Activated naive CD8-positive, alpha-beta T cell treated with anti-CD3 and anti-CD28 coated beads, Interleukin-2, amount 50 U/mL, for 16 hours (primary cell): ENCODE measurements around the gene KNOP1.

Source experiments
- DNase-seq: peaks from one replicate; pipeline ENCODE4 v3.0.0-alpha.2; 2020; ENCODE audit warnings: low read depth, low spot score

KNOP1 gene

DNA sequence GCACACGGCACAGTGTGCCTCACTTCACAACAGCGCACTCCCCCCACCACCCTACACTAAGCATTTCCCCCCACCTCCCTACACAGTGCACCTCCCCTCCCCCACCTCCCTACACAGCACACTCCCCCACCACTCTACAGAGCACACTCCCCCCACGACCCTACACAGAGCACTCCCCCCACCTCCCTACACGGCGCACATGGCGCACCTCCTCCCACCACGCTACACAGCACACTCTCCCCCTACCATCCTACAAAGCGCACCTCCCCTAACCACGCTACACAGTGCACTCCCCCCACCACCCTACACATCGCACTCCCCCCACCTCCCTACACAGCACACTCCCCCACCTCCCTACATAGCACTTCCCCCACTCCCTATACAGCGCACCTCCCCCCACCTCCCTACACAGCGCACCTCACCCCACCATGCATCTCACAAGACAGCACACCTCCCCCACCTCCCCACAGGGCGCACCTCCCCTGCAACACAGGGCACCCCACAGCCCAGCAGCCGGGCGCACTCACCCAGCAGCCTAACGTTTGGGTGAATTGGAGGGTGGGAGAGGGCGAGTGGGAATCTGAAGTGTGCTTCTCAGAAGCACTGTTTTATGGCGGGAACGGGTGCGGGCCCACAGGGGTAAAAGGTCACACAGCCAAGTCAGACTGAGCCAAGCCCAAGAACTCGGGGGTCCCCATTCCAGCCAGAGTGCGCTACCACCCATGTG lies 10.3 kb downstream of the KNOP1 start:
- DNase-seq: no peak

DNA sequence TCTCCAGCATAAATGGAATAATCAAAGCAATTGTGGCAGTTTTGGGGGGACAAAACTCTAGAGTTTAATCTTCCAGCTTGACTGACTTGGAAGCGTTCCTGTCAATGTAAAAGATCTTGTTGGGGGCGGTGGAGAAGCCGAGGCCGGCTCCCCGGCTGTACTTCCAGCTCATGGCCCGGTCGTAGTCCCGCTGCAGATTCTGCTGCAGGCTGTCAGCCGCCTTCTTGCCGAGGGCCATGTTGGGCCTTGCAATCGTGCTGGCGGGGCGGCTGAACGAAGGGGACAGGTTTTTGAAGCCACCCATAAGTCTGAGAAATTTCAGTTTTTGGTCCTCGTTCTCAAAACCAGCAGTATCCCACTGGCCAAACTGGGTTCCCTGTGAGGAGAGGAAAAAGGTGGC lies 11.2 kb downstream of the KNOP1 start:
- no peak for DNase-seq

DNA sequence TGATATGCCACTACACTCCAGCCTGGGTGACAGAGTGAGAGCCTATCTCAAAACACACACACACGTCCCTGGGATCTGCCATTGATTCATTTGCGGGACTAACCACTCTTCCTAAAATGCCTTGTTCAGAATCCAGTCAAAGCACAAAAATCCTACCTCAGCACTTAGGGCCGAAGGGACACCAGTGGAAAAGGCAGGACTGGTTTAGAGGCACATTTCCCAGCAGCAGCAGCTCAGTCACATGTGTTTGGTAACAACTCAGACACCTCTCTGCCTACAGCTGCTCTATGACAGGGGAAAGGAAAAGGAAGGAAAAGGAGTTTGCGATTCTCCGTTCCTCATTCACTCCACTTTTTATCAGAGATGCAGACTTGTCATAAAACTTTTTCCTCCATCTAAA lies 12.2 kb downstream of the KNOP1 start:
- DNase-seq: no peak

DNA sequence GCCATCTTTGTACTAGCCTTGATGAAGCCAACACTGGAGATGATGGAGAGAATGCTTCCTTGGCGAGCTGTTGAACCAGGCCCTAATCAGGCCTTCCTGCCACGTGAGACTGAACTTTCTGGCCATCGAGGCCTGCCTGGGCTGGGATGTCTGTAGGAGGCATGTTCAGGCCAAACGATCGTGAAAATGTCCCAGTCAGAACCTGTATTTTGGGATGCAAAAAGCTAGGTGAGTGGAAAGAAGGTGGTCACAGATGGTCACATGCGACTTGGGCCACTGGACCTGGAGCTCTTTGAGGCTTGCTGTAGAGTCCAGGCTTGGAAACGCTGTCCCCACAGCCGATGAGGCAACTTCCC lies 12.9 kb downstream of the KNOP1 start:
- no peak for DNase-seq

DNA sequence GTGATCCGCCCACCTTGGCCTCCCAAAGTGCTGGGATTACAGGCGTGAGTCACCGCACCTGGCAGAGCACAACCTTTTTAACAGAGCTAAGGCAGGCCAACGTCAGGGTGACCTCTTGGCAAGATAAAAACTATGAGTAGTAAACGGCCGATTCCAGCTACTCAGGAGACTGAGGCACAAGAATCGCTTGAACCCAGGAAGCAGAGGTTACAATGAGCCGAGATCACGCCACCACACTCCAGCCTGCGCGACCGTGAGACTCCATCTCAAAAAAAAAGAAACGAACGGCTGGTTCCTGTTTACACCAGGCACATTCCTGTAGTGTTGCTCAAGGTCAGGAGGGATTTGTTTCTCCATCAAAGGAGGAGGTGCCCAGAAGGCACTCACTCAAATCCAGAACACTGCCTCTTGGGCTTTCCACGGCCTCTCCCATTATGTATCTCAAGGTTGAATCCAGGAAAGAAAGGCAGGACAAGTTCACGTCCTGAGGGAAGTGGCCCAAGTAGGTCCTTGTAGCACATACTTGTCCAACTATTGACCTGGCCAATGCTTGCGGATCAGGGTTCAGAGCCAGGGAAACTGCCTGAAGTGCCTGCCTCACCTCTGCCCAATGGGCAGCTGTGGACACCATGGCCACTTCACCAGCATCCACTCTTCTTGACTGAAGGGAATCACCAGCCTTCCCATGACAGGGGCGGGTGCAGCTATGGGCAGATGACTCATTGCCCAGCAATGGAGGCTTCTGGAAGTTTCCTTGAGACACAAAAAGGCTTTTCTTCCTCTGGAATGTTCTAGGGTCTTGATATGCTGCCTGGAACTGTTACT lies 13.5 kb downstream of the KNOP1 start:
- DNase-seq: no peak

DNA sequence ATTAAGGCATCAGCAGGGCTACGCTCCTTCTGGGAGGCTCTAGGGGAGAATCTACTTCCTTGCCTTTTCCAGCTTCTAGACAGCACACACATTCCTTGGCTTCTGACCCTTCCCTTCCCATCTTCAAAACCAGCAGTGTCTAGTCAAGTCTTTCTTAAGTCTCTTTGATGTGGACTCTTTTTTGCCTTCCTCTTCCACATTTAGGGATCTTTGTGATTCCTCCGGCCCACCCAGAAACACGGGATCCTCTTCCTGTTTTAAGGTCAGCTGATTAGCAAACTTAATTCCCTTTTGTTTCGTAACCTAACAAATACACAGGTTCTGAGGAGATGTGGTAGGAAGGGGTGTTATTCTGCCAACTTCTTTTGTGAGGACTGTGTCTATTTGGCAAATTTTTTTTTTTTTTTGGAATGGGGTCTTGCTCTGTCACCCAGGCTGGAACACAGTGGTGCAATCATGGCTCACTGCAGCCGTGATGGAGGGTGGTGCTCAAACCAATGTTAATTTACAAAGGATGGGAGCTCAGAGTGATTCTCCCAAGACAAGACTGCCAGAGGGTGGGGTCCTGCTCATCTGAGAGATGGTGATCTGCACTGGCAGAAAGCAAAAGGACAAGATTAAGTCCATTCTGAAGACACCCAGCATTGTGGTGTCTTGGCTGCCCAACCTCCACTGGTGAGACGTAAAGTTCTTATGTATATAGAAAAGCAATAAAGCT lies 14.7 kb downstream of the KNOP1 start:
- DNase-seq: no peak

DNA sequence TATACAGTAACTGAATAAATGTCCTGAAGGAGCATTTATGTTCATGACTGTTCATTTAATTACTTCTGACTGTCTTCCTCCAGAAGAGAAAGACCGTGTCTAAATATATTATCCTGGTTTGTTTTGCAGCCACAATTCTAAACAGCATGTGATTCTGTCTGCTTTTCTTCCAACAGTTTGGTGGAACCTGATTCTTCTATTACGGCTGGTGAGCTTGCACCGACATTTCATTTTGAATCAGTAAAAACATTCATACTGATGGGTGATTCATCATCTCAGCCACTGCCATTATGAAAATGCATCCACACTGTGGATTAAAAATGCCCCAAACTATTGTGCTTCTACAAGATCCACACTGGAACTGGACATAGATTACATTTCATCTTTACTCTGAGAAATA lies 16.9 kb downstream of the KNOP1 start:
- no peak for DNase-seq

DNA sequence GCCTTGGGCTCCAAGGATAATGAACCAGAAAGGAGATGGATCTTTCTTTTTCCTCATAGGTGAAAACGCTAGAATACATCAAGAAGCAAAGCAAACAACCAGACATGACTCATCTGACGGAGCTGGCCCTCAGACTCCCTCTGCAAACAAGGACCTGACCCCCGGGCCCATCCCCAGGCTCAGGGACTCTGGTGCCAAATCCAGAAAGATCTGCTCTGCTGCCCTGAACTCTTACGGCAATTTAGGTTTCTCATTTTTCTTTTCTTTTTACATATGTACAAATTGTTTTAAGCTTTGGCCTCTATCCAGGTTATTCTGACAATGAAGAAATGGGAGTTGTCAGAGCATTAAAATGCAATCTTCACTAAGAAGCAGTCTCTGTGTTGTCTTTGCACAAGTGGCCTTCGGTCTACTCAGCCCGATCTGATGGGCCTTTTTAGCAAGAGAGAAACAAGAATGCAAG lies 17.7 kb downstream of the KNOP1 start:
- no peak for DNase-seq

DNA sequence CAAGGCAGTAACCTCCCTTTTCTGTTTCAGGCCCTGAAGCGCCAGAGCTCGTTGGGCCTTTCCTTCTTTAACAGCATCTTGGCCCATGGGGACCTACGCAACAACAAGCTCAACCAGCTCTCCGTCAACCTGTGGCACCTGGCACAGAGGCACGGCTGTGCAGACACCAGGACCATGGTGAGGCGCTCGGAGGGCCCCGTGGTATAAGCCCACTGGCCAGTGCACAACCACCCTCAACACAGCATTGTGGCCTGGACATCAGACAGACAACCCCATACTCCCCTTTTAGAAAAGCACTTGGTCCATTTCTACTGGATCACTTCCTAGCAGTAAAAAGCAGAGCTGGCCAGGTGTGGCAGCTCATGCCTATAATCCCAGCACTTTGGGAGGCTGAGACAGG lies 18.6 kb downstream of the KNOP1 start:
- no peak for DNase-seq

DNA sequence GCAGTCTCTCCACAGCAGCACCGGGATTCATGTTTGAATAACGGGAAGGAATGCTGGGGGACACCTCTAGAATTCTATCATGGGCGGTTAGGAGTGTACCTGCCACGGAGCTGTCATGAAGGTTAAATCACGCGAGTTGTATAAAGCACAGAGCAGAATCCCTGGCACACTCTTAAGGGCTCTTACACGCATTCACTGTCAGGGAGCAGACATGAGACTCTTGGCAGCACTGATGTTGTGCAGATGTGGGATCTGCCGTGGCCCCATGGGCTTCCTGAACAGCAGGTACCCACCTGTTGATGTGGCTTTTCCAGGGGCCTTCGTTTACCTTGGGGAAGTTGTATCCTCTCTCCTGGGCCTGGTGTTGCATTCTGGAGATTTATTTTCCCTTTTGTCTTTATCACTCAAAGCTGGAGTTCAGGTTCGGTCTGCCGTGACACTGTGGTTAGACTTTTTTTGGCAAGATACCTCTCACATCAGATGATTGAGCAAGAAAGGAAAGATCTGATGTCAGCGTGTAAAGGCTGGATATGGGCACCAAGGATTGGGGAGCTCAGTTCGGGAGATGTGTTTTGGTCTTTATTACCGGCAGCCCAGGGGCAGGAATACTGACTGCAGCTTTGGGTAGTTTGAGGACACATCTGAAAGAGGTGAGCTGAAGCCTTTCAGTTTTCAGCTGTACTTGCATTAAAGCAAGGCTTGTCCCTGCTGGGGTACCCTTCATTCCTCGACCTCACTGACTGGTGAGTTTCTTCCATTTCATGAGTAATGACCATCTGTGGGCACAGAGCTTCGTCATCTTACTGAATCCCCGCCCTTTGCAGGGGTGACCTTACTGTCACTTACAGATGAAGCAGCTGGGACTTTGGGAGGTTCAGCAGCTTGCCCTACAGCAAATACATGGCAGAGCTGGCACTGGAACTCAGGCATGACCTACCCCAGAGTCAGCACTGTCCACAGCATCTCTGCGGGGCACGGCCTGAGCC lies 19.3 kb downstream of the KNOP1 start:
- DNase-seq: no peak

DNA sequence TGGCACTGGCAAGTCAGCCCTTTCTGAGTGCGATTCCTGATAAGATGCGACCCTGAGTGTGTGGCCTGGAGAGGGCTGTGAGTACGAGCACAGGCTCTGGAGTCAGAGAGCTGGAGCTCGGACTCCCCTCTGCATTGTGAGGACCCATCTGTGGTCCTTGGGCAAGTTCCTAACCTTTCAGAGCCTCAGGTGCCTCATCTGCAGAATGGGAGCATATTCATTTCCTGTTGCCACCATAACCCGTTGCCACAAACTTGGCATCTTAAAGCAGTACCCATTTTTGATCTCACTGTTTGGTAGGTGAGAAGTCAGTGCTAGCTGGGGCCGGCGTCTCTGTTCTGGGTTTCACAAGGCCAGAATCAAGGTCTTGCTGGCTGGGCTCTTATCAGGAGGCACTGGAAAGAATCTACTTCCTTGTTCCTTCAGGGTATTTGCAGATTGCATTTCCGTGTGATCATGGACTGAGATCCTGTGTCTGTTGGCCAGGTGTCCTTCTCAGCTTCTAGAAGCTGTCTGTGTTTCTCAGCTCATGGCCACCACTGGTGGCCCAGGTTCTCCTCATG lies 20.2 kb downstream of the KNOP1 start:
- DNase-seq: no peak

DNA sequence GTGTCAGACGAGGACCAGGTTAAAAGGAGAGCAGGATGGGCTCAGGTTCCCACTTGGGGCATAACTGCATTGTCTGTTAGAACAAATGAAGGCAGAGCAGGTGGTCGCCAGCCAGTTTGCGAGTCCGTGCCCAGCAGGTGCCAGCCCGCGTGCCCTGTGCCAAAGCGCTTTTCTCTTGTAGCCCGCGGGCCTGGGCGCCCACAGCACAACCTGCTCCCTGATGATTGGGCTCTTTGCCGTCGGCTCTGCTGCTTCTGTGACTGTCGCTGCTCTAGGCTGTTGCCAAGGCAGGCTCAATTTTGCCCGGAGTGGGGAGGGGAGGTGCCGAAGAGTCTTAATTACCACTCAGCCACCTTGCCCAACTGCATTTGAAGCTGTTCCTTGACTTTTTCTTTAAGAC lies 21.1 kb downstream of the KNOP1 start:
- DNase-seq: no peak

DNA sequence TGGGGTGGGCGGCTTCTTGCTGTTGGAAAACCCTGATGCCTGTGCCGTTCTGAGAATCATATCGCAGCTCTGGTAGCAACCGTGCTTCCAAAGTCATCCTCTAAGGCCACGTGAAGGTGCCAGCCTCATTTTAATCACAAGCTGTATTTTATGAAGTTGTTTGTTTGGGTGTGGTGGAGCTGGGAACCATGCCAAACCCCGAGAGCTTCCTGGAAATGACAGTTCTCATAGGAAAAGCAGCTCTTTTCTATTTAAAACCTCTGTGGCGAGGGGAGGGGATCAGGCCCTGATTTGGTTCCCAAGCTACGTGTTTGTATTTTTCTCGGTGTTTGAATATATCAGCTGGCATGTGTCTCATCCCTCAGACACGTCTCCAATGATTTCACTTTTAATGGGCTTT lies 21.7 kb downstream of the KNOP1 start:
- no peak for DNase-seq

DNA sequence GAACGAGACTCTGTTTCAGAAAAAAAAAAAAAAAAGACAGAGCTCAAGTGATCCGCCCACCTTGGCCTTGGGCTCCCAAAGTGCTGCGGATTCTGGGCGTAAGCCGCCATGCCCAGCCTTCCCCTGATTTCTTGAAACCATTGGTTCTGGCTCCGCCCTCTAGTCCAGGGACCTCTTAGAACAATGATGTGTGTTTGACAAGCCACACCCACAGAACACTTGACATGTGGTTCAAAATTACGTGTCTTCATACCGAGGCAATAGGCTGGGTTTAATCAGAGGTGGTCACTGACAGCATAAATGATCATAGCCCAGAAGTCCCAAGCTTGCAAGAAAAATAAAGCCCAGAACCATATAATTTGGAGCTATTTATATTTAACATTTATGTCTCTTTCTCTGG lies 23.0 kb downstream of the KNOP1 start:
- DNase-seq: no peak

DNA sequence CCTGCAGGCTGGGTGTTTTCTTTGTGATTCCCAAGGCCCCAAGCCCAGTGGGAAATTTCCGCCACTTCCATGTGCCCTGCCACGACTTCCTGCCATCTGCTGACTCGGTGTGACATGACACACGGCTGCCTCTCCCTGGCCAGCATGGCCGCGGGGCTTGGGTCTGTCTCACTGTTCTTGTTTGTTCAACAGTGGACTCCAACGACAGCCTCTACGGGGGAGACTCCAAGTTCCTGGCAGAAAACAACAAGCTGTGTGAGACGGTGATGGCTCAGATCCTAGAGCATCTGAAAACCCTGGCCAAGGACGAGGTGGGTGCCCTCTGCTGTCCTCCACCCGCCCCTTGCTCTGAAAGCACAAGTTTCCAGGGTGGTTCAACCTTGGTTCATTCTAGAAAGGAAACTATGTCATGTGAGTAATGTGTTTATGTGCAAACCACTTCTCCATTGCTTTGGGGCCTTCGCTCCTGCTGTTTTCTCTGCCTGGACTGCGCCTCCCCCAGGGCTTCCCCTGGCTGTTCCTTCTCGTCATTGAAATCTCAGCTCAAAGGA lies 26.8 kb downstream of the KNOP1 start:
- DNase-seq: no peak

DNA sequence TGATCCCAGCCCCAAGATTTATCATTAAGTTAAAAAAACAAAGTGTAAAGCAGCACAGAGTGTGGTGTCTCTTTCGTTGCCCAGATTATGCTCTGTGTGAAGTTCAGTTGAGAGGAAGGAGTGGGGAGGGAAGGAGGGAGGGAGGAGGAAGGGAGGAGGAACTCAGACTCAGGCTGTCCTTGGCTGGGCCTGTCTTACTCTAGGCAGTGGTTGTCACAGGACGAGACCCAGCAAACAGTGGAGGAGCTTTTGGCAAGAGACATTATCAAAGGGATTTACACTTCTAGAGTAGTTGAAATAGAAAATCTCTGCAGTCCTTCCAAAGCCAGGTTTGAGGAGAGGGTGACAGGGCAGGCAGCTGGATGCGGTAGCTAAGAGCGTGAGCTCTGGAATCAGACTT lies 27.8 kb downstream of the KNOP1 start:
- DNase-seq: no peak

DNA sequence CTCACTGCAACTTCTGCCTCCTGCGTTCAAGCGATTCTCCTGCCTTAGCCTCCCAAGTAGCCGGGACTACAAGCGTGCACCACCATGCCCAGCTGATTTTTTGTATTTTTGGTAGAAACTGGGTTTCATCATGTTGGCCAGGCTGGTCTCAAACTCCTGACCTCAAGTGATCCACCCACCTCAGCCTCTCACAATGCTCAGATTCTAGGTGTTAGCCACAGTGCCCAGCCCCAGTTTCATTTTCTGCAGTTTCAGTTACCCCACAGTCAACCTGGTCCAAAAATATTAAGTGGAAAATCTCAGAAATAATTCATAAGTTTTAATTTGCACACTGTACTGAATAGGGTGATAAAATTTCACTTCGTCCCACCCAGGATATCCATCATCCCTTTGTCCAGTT lies 28.7 kb downstream of the KNOP1 start:
- DNase-seq: no peak

DNA sequence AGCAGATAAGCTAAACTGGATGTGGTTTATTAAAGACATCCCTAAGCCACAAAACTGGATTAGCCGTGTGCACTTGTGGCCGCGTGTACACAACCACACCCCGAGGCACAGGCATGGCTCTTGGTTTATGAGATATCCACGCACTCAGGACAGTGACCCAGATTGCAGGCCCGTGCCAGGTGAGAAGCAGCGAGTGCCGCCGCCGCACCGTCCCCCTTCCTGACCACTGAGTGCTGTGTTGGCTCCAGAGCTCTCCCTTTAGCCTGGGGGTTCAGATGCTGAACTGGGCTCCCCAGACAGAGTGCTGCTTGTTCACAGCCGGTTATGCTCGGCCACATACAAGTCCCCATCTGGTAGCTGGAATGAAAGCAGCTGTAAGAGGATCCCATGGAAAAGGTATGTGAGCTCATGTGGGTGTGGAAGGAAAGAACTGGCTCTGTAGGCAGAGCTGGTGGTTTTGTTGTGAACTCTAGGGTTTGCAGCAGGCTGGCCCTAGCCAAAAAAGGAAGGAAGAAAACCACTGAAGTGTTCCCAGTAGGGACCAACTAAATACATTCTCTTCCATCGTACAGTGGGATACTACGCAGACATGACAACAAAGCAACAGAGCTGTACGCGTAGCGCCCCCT lies 29.5 kb downstream of the KNOP1 start:
- no peak for DNase-seq

DNA sequence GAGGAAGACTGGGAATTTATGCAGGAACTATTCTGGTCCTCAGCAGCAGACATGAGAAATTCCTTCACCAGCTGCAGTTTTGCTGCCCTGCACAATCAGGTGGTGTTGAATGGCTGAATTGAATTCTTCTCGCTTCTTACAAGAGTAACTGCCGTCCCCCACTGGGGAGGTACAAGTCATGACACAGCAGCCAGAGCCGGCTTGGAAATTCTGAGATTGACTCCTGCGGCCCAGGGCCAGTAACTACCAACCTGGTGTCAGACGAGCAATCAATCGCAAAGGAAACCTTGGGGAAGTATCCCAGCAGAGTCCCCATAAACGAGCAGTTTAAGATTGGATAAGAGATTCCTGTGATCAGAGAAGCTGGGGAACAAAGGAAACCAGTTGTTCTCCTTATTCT lies 30.7 kb downstream of the KNOP1 start:
- DNase-seq: no peak

DNA sequence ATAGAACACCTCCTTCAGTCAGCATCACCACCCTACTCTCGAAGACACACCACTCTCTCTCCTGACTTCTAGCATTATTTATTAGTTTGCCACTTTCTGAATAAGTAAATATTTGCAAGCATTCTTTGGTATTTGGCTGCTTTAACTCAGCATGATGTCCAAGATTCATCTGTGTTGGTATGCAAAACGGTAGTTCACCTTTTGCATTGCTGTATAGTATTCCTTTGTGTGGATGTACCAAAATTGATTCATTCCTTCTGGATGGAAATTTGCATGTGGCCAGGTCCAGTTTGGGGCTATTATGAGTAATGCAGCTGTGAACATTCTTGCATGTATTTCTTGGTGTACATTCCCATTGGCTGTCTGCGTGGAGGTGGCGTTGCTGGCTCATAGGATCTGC lies 32.9 kb downstream of the KNOP1 start:
- no peak for DNase-seq
